ENCODE results near the gene LAIR1. TPM values are rescaled to one million over a fixed set of nuclear protein-coding genes. Genes with fewer than 3 reads are reported as not detected.
A peak's percentile ranks its signal among the peaks of the same experiment; 100 is the strongest.

LAIR1 gene
- polyA plus RNA-seq, 3 donors: 48.0 to 202 (median 73.8) TPM

DNA sequence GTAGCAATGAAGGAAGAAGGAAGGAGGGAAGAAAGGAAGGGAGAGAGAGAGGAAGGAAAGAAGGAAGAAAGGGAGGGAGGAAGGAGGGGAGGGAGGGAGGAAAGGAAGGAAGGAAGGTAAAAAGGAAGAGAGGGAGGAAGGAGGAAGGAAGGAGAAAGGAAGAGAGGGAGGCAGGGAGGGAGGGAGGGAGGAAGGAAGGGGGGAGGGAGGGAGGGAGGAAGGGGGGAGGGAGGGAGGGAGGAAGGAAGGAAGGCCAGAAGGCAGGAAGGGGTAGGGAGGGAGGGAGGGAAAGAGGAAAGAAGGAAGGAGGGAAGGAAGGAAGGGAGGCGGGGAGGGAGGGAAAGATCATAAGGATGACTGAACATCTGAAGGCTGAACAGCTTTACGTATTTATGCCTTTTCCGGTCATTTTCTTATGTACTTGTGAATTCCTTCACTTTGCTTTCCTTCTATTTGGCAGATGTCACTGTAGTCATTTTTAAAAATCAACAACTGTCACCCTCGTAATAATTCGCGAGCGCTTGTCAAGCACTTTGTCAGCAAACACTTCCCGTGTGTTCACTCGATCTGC lies 43.8 kb upstream of the LAIR1 start:
- no peak overlapping the region for H3K4me3 ChIP-seq (replicated peaks in 1 of 3; ENCODE audit: low read depth in 2 of 3, low read length in 3 of 3)
- H2AFZ ChIP-seq (ENCODE audit: insufficient read depth, low read depth, low read length, poor library complexity, severe bottlenecking): no peak overlapping the region
- no peaks in the 10 kb centered on the region for H4K20me1 ChIP-seq (ENCODE audit: insufficient read depth, low read length)
- H3K9me3 Mint-ChIP-seq: peaks cover 5 to 21% (median 14%) of the 10 kb centered on the region in 7 donors
- H3K4me1 ChIP-seq (ENCODE audit: control insufficient read depth in 1 of 2, insufficient read depth in 2 of 2, low read length in 2 of 2): no peaks in the 10 kb centered on the region
- H3K27ac Mint-ChIP-seq: peak overlapping the region in 1 of 7 donors; percentile 14
- no peak overlapping the region for H3K4me3 Mint-ChIP-seq
- H3K9me3 ChIP-seq (replicated peaks in 1 of 2; ENCODE audit: control insufficient read depth in 1 of 2, insufficient read depth in 1 of 2, low read length in 2 of 2): peaks cover 5 to 7% of the 10 kb centered on the region in 2 donors
- DNase-seq: no peak
- TF ChIP-seq, protein P1, sequence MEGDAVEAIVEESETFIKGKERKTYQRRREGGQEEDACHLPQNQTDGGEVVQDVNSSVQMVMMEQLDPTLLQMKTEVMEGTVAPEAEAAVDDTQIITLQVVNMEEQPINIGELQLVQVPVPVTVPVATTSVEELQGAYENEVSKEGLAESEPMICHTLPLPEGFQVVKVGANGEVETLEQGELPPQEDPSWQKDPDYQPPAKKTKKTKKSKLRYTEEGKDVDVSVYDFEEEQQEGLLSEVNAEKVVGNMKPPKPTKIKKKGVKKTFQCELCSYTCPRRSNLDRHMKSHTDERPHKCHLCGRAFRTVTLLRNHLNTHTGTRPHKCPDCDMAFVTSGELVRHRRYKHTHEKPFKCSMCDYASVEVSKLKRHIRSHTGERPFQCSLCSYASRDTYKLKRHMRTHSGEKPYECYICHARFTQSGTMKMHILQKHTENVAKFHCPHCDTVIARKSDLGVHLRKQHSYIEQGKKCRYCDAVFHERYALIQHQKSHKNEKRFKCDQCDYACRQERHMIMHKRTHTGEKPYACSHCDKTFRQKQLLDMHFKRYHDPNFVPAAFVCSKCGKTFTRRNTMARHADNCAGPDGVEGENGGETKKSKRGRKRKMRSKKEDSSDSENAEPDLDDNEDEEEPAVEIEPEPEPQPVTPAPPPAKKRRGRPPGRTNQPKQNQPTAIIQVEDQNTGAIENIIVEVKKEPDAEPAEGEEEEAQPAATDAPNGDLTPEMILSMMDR (IDR thresholded peaks at IDR 0.05): no peak
- H3K27me3 Mint-ChIP-seq (ENCODE audit: low read depth in 3 of 3): peaks cover 16 to 27% (median 27%) of the 10 kb centered on the region in 3 donors
- no CpG with 5 or more reads among the region's 9 CpGs for WGBS (ENCODE audit: insufficient coverage)
- H3K9ac ChIP-seq (ENCODE audit: insufficient read depth, low read length, poor library complexity, severe bottlenecking): no peak overlapping the region
- intact Hi-C loops (cut with micrococcal nuclease): no loop called here
- no peak overlapping the region for H3K4me2 ChIP-seq (replicated peaks; ENCODE audit: extremely low read depth, low read length, poor library complexity, severe bottlenecking)
- H3K36me3 ChIP-seq (replicated peaks in 1 of 2; ENCODE audit: control insufficient read depth in 1 of 2, insufficient read depth in 2 of 2, low read length in 2 of 2): no peaks in the 10 kb centered on the region
- H3K79me2 ChIP-seq (ENCODE audit: insufficient read depth, low read length): no peaks in the 10 kb centered on the region
- no peaks in the 10 kb centered on the region for H3K36me3 Mint-ChIP-seq
- H3K27me3 ChIP-seq (ENCODE audit: control insufficient read depth in 2 of 2, insufficient read depth in 2 of 2, low read length in 2 of 2): peaks cover 5 to 6% of the 10 kb centered on the region in 2 donors
- no peaks in the 10 kb centered on the region for H3K4me1 Mint-ChIP-seq
- H3K27ac ChIP-seq (ENCODE audit: low read depth in 1 of 2, low read length in 2 of 2): no peak overlapping the region

DNA sequence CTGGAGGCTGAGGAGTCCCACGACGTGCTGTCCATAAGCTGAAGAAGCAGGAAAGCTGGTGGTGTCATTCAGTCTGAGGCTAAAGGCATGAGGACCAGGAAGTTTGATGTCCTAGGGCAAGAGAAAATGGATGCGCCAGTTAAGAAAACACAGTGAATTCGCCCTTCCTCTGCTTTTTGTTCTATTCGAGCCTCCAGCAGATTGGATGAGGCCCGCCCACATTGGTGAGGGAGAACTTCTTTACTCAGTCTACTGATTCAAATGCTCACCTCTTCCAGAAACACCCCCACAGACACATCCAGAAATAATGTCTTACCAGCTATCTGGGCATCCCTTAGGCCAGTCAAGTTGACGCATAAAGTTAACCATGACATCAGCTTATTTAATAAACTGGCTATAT lies 43.0 kb upstream of the LAIR1 start:
- Mint-ChIP-seq H3K36me3 (no peaks in the 10 kb centered on the region), H3K4me1 (no peaks in the 10 kb centered on the region), H3K27ac (no peak overlapping the region), H3K9me3 (peaks cover 3 to 17% (median 14%) of the 10 kb centered on the region in 7 donors), H3K4me3 (no peak overlapping the region), H3K27me3 (ENCODE audit: low read depth in 3 of 3) (peaks cover 13 to 28% (median 25%) of the 10 kb centered on the region in 3 donors)
- no peak overlapping the region for H3K9ac ChIP-seq (ENCODE audit: insufficient read depth, low read length, poor library complexity, severe bottlenecking)
- H4K20me1 ChIP-seq (ENCODE audit: insufficient read depth, low read length): no peaks in the 10 kb centered on the region
- DNase-seq: no peak
- H3K36me3 ChIP-seq (replicated peaks in 1 of 2; ENCODE audit: control insufficient read depth in 1 of 2, insufficient read depth in 2 of 2, low read length in 2 of 2): no peaks in the 10 kb centered on the region
- H3K4me1 ChIP-seq (ENCODE audit: control insufficient read depth in 1 of 2, insufficient read depth in 2 of 2, low read length in 2 of 2): no peaks in the 10 kb centered on the region
- WGBS (ENCODE audit: insufficient coverage): 75% methylated on average over 2 of the region's 7 CpGs
- no peak overlapping the region for H3K27ac ChIP-seq (ENCODE audit: low read depth in 1 of 2, low read length in 2 of 2)
- TF ChIP-seq, protein P1 (IDR thresholded peaks at IDR 0.05): no peak
- no peak overlapping the region for H2AFZ ChIP-seq (ENCODE audit: insufficient read depth, low read depth, low read length, poor library complexity, severe bottlenecking)
- H3K9me3 ChIP-seq (replicated peaks in 1 of 2; ENCODE audit: control insufficient read depth in 1 of 2, insufficient read depth in 1 of 2, low read length in 2 of 2): peaks cover 5 to 7% of the 10 kb centered on the region in 2 donors
- intact Hi-C loops (cut with micrococcal nuclease): no loop called here
- H3K4me3 ChIP-seq (replicated peaks in 1 of 3; ENCODE audit: low read depth in 2 of 3, low read length in 3 of 3): no peak overlapping the region
- peaks cover 5 to 6% of the 10 kb centered on the region in 2 donors for H3K27me3 ChIP-seq (ENCODE audit: control insufficient read depth in 2 of 2, insufficient read depth in 2 of 2, low read length in 2 of 2)
- no peaks in the 10 kb centered on the region for H3K79me2 ChIP-seq (ENCODE audit: insufficient read depth, low read length)
- no peak overlapping the region for H3K4me2 ChIP-seq (replicated peaks; ENCODE audit: extremely low read depth, low read length, poor library complexity, severe bottlenecking)
